Measurements from ENCODE around the gene CRABP1.

CRABP1 gene

GRCh38 chr15:78347586-78348543 is 7.7 kb downstream of the CRABP1 start:
- no peak for DNase-seq

- no peak for DNase-seq
Measured at GRCh38 chr15:78350058-78350457, 9.9 kb downstream of the CRABP1 start.

- no peak for DNase-seq
Measured at GRCh38 chr15:78351539-78351938, 11.4 kb downstream of the CRABP1 start.

- DNase-seq = no peak
Measured at GRCh38 chr15:78353093-78353492, 12.9 kb downstream of the CRABP1 start.

GRCh38 chr15:78355177-78355576 is 15.0 kb downstream of the CRABP1 start:
- DNase-seq = no peak

- DNase-seq = no peak
Measured at GRCh38 chr15:78358102-78358870, 18.1 kb downstream of the CRABP1 start.

GRCh38 chr15:78359041-78359808 is 19.1 kb downstream of the CRABP1 start:
- no peak for DNase-seq

GRCh38 chr15:78360367-78360801 is 20.2 kb downstream of the CRABP1 start:
- no peak for DNase-seq

GRCh38 chr15:78360958-78361718 is 21.0 kb downstream of the CRABP1 start:
- peak; percentile 47 to 62 for DNase-seq

- DNase-seq = no peak
Measured at GRCh38 chr15:78361771-78362506, 21.8 kb downstream of the CRABP1 start.

GRCh38 chr15:78362716-78363380 is 22.7 kb downstream of the CRABP1 start:
- no peak for DNase-seq

- DNase-seq = no peak
Measured at GRCh38 chr15:78363381-78363734, 23.2 kb downstream of the CRABP1 start.

GRCh38 chr15:78364233-78364632 is 24.1 kb downstream of the CRABP1 start:
- DNase-seq = no peak

- DNase-seq = no peak
Measured at GRCh38 chr15:78365917-78366316, 25.8 kb downstream of the CRABP1 start.

GRCh38 chr15:78366342-78366741 is 26.2 kb downstream of the CRABP1 start:
- DNase-seq = no peak

GRCh38 chr15:78368651-78369050 is 28.5 kb downstream of the CRABP1 start:
- peak in 1 of 2 donors; percentile 27 for DNase-seq

GRCh38 chr15:78369161-78369560 is 29.0 kb downstream of the CRABP1 start:
- DNase-seq = no peak

- DNase-seq = no peak
Measured at GRCh38 chr15:78370013-78370412, 29.9 kb downstream of the CRABP1 start.

GRCh38 chr15:78372880-78373279 is 32.7 kb downstream of the CRABP1 start:
- DNase-seq = no peak
